Measurements from ENCODE around the gene CSMD2. TPM values are rescaled to one million over a fixed set of nuclear protein-coding genes. Genes with fewer than 3 reads are reported as not detected.

The CSMD2 gene
- total RNA-seq, 1 experiment from 2014 or later, result 13.2 TPM

- Mint-ChIP-seq H3K27me3 (ENCODE audit: low read depth) (no peaks in the 10 kb centered on the region), H3K4me1 (peaks cover 9% of the 10 kb centered on the region), H3K27ac (no peak overlapping the region), H3K4me3 (no peak overlapping the region), H3K9me3 (no peaks in the 10 kb centered on the region), H3K36me3 (peaks cover 11% of the 10 kb centered on the region)
- no peak for DNase-seq (ENCODE audit: low spot score)
- TF ChIP-seq EMX1 (CRISPR knock-in tag; IDR thresholded peaks at IDR 0.05) (no peak), ZNF396 (CRISPR knock-in tag; IDR thresholded peaks at IDR 0.05; ENCODE audit: borderline replicate concordance) (no peak), ZNF281 (CRISPR knock-in tag; IDR thresholded peaks at IDR 0.05) (no peak), FOXJ3 (CRISPR knock-in tag; IDR thresholded peaks at IDR 0.05; ENCODE audit: borderline replicate concordance) (no peak), PRDM15 (CRISPR knock-in tag; IDR thresholded peaks at IDR 0.05) (no peak), ETV6 (CRISPR knock-in tag; IDR thresholded peaks at IDR 0.05) (no peak)
- POLR2A ChIA-PET, result no interaction called here
- no peak for ATAC-seq
- CTCF ChIA-PET, result no interaction called here
Measured at GRCh38 chr1:33686551-33686950, 478.5 kb downstream of the CSMD2 start.

- peaks cover 6% of the 10 kb centered on the region for H3K36me3 Mint-ChIP-seq
- peaks cover 9% of the 10 kb centered on the region for H3K4me1 Mint-ChIP-seq
- DNase-seq (ENCODE audit: low spot score), result no peak
- no peaks in the 10 kb centered on the region for H3K9me3 Mint-ChIP-seq
- ATAC-seq, result no peak
- ChIA-PET POLR2A (no interaction called here), CTCF (interaction anchor here (3.0 kb wide), 1 partner anchor 52 kb away, joined by 13 read pairs; no protein-coding TSS in a partner anchor)
- no peak overlapping the region for H3K4me3 Mint-ChIP-seq
- H3K27me3 Mint-ChIP-seq (ENCODE audit: low read depth), result no peaks in the 10 kb centered on the region
- H3K27ac Mint-ChIP-seq, result no peak overlapping the region
- TF ChIP-seq JUN (CRISPR knock-in tag; IDR thresholded peaks at IDR 0.05), result no peak
Measured at GRCh38 chr1:33685256-33685655, 479.8 kb downstream of the CSMD2 start.

DNA sequence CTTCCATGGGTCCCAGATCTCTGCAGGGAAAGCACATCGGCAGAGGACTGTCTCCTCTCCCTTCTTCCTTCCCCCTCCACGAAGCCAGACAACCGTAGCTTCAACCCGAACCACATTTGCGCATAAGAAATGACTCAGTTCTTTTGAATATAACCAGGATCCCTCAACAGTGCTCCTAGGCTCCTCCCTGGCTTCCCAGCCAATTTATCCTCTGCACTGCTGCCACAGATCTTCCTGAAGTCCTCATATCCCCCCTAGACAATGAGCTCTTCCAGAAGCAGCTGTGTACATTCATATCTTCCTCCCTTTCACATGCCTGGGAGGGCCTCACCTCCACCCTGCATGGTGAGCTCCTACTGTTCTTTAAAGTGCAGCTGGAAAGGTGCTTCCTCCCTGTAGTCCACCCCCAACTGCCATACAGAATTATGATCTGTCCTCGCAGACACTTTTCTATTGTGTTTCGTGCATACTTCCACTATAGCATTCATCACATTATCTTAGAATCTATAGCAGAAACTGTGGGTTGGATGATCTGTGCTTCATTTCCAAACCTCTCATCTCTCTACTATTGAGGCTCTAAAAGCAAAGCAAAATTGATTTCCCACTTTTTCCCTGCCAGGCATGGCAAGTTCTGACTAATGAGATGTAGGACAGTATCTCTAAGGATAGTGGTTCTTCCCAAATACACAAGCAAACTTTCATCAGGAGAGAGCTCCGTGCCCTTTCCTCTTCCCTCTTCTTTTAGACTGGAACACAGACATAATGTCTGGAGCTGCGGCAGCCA lies 480.4 kb downstream of the CSMD2 start:
- Mint-ChIP-seq H3K27me3 (ENCODE audit: low read depth) (no peaks in the 10 kb centered on the region), H3K4me1 (peaks cover 9% of the 10 kb centered on the region), H3K9me3 (no peaks in the 10 kb centered on the region), H3K27ac (no peak overlapping the region), H3K36me3 (peaks cover 8% of the 10 kb centered on the region), H3K4me3 (no peak overlapping the region)
- TF ChIP-seq, protein P1, sequence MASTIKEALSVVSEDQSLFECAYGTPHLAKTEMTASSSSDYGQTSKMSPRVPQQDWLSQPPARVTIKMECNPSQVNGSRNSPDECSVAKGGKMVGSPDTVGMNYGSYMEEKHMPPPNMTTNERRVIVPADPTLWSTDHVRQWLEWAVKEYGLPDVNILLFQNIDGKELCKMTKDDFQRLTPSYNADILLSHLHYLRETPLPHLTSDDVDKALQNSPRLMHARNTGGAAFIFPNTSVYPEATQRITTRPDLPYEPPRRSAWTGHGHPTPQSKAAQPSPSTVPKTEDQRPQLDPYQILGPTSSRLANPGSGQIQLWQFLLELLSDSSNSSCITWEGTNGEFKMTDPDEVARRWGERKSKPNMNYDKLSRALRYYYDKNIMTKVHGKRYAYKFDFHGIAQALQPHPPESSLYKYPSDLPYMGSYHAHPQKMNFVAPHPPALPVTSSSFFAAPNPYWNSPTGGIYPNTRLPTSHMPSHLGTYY (CRISPR knock-in tag; IDR thresholded peaks at IDR 0.05), result no peak
- TF ChIP-seq IRF2 (CRISPR knock-in tag; IDR thresholded peaks at IDR 0.05; ENCODE audit: borderline replicate concordance, low read depth) (no peak), NR1H2 (CRISPR knock-in tag; IDR thresholded peaks at IDR 0.05) (no peak), USF1 (CRISPR knock-in tag; IDR thresholded peaks at IDR 0.05) (no peak)
- TF ChIP-seq, protein P2, sequence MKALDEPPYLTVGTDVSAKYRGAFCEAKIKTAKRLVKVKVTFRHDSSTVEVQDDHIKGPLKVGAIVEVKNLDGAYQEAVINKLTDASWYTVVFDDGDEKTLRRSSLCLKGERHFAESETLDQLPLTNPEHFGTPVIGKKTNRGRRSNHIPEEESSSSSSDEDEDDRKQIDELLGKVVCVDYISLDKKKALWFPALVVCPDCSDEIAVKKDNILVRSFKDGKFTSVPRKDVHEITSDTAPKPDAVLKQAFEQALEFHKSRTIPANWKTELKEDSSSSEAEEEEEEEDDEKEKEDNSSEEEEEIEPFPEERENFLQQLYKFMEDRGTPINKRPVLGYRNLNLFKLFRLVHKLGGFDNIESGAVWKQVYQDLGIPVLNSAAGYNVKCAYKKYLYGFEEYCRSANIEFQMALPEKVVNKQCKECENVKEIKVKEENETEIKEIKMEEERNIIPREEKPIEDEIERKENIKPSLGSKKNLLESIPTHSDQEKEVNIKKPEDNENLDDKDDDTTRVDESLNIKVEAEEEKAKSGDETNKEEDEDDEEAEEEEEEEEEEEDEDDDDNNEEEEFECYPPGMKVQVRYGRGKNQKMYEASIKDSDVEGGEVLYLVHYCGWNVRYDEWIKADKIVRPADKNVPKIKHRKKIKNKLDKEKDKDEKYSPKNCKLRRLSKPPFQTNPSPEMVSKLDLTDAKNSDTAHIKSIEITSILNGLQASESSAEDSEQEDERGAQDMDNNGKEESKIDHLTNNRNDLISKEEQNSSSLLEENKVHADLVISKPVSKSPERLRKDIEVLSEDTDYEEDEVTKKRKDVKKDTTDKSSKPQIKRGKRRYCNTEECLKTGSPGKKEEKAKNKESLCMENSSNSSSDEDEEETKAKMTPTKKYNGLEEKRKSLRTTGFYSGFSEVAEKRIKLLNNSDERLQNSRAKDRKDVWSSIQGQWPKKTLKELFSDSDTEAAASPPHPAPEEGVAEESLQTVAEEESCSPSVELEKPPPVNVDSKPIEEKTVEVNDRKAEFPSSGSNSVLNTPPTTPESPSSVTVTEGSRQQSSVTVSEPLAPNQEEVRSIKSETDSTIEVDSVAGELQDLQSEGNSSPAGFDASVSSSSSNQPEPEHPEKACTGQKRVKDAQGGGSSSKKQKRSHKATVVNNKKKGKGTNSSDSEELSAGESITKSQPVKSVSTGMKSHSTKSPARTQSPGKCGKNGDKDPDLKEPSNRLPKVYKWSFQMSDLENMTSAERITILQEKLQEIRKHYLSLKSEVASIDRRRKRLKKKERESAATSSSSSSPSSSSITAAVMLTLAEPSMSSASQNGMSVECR (CRISPR knock-in tag; IDR thresholded peaks at IDR 0.05; ENCODE audit: borderline replicate concordance), result no peak
- DNase-seq (ENCODE audit: low spot score) (no peak), ATAC-seq (no peak)
- POLR2A ChIA-PET, result no interaction called here
- CTCF ChIA-PET, result interaction anchor here (0.7 to 3.0 kb wide), 3 partner anchors 25 to 72 kb away, joined by 3 to 13 read pairs (median 3); no protein-coding TSS in a partner anchor

Measured in WTC11 (cell line).